Chondrocyte (in vitro differentiated cells): ENCODE measurements around the gene DFFB. TPM values are rescaled to one million over a fixed set of nuclear protein-coding genes. Genes with fewer than 3 reads are reported as not detected.
A peak's percentile ranks its signal among the peaks of the same experiment; 100 is the strongest.

Experiments
- DNase-seq: peaks from one replicate; pipeline ENCODE4 v3.0.0; 2021; ENCODE audit warnings: mixed read lengths, low spot score
- H3K27ac Mint-ChIP-seq: one replicate; pipeline ENCODE4 v1.8.0; 2021; ENCODE audit warnings: mild to moderate bottlenecking, moderate library complexity, mixed read lengths; ENCODE audit not compliant: unreplicated experiment
- H3K27me3 Mint-ChIP-seq: 2 replicates; pipeline ENCODE4 v1.8.0; 2021; ENCODE audit warnings: low read depth, mixed read lengths
- H3K36me3 Mint-ChIP-seq: 2 replicates; pipeline ENCODE4 v1.8.0; 2021; ENCODE audit warnings: low read depth, mixed read lengths
- H3K4me1 Mint-ChIP-seq: 2 replicates; pipeline ENCODE4 v1.8.0; 2021; ENCODE audit warnings: low read depth, mild to moderate bottlenecking, mixed read lengths
- H3K4me3 Mint-ChIP-seq: one replicate; pipeline ENCODE4 v1.8.0; 2021; ENCODE audit warnings: mild to moderate bottlenecking, moderate library complexity, mixed read lengths; ENCODE audit not compliant: unreplicated experiment
- H3K9me3 Mint-ChIP-seq: 2 replicates; pipeline ENCODE4 v1.8.0; 2021; ENCODE audit warnings: low read depth, mixed read lengths
- CTCF ChIP-seq: fragments of 200-600 bp; sonication (generic); IDR thresholded peaks from 2 replicates; pipeline ENCODE4 v1.5.0; 2021; ENCODE audit warnings: antibody characterized with exemption, mild to moderate bottlenecking, moderate library complexity
- total RNA-seq: library from RNA; stranded (reverse); gene quantifications from 3 replicates; pipeline ENCODE4 v1.2.1, GENCODE V29; 2021

DFFB gene
- total RNA-seq, 1 donor from 2014 or later = 8.2 TPM

DNA sequence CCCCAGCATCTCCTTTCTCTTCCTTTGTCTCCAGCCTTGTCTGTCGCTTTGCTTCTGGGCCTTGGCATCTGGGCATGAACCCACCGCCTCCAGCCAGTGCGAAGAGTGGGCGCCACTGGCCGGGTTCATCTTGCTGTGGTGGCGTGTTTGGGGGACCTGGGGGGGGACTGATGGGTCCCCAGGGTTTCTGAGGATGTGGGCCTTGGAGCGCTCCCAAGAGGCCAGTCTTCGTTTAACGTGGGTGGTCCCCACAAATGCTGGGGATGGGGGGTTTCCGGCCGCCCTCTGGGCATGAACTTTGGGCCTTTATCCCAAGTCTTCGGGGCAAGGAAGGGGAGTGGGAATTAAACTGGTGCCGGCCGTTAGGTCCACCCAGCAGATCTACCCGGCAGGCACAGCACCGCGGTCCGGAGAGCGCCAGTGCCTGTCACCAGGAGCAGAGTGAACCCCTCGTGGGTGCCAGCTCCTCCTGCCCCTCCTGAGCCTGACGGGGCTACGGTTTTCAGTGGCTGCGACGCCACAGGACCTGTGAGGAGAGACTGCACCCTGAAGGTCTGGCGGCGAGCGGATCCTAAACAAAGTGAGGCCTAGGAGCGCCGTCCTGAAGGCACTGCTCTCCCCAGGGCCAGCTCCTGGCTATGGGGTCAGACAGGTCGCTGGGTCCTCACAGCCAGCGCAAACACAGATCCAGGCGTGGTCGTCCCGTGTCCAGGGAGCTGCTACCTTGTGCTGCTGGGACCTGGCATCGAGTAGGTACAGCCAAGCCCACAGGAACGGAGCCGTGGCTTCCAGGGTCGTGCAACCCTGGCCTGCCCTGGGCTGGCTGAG is 54.9 kb downstream of the DFFB start:
- no peaks in the 10 kb centered on the region for H3K36me3 Mint-ChIP-seq
- peaks cover 4% of the 10 kb centered on the region for H3K4me1 Mint-ChIP-seq
- no peak overlapping the region for H3K4me3 Mint-ChIP-seq
- TF ChIP-seq CTCF = no peak
- H3K27ac Mint-ChIP-seq = no peak overlapping the region
- peak; percentile 73 for DNase-seq
- peaks cover 16% of the 10 kb centered on the region for H3K27me3 Mint-ChIP-seq
- no peaks in the 10 kb centered on the region for H3K9me3 Mint-ChIP-seq

DNA sequence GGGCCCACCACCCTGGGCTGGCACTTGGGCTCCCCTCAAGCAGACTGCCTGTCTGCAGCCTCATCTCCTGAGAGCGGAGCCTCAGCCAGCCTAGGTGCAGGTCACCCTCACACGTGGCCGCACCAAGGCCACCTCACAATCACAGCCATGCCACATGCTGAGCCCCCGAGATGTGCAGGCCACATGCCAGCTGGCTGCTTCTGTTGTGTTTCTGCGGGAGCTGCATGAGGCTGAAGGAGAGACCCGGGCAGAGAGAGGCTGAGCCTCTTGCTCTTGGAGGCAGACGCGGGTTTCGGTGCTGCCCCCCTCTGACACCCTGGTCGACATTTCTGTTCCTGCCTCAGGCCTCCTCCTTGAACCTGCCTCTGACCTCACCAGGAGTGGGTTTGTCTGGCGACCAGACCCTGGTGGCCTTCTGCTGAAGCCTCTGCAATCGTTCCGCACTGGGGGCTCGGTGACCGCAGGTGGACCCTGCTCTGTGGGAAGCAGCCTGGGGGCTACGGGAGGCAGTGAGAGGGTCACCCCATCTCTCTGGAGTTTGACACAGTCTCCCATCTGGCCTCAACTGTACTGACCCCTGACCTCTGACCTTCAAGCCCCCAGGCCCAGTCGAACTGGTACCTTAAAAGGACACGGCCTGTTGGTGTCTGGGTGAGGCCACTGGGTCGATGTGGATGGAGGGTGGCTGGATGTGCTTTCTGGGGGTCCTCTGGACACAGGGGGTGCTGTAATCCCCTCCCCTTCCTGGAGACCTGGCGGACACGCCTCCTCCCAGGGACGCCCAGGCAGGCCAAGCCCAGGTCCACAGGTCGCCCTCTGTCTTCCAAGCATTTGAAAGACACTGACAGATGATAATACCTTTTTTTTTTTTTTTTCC is 55.8 kb downstream of the DFFB start:
- Mint-ChIP-seq H3K4me1 (peaks cover 4% of the 10 kb centered on the region), H3K27ac (no peak overlapping the region), H3K4me3 (no peak overlapping the region), H3K27me3 (peaks cover 16% of the 10 kb centered on the region), H3K36me3 (no peaks in the 10 kb centered on the region), H3K9me3 (no peaks in the 10 kb centered on the region)
- peak; percentile 77 for DNase-seq
- no peak for TF ChIP-seq CTCF

DNA sequence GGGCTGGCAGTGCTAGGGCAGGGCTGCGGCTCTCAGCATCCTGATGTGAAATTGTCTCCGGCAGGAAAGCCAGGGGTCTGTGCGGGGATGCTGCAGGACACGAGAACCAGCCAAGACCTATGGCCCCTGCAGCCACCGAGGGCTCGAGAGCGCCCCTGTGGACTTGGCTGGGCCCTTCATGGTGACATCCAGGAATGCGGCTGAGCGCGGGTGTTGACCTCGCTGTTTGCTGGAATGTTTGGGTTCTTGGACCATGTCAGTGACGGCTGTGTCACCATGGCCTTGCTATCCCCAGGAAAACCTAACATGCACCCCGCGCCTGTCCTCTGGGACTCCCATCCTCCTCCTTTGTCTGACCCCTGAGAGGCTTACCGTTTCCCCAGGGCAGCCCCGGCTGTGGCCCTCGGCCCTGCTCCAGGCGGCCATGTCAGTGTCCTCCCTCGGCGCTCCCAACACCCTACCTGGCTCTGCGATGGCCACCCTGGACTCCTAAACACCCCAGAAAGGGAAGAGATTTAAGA is 57.1 kb downstream of the DFFB start:
- H3K36me3 Mint-ChIP-seq = no peaks in the 10 kb centered on the region
- H3K4me3 Mint-ChIP-seq = no peak overlapping the region
- peaks cover 4% of the 10 kb centered on the region for H3K4me1 Mint-ChIP-seq
- no peak overlapping the region for H3K27ac Mint-ChIP-seq
- H3K9me3 Mint-ChIP-seq = no peaks in the 10 kb centered on the region
- peaks cover 17% of the 10 kb centered on the region for H3K27me3 Mint-ChIP-seq
- TF ChIP-seq CTCF = no peak
- peak; percentile 78 for DNase-seq

- TF ChIP-seq CTCF = no peak
- peaks cover 17% of the 10 kb centered on the region for H3K27me3 Mint-ChIP-seq
- no peaks in the 10 kb centered on the region for H3K36me3 Mint-ChIP-seq
- DNase-seq = peak; percentile 84
- peaks cover 4% of the 10 kb centered on the region for H3K4me1 Mint-ChIP-seq
- H3K9me3 Mint-ChIP-seq = no peaks in the 10 kb centered on the region
- no peak overlapping the region for H3K4me3 Mint-ChIP-seq
- H3K27ac Mint-ChIP-seq = no peak overlapping the region
Observed at GRCh38 chr1:3914911-3915310, 57.6 kb downstream of the DFFB start.

DNA sequence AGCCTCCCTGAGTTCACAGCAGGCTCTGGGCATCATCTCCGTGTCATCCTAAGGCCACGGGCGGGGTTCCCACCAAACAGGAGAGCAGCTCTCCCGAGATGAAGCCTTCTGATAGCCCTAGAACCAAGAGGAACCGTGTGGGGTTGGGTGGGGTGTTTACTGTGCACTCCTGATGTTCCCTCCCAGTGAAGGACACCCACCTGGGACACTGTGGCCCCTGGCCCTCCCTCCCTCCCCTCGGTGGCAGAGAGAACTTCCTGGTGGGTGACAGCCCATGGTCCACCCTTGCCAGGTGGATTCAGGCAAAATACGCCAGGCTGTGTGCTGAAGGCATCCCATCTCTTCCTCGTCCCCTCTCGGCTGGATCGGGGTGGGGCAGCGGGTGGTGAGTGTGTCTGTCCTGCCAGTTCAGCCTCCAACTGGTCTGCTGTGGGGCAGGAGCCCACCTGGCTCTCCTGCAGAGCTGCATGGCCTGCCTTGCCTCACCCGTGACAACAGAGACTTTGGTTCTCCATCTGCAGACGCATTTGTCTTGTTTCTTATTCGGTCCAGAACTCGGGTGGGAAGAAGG is 58.4 kb downstream of the DFFB start:
- Mint-ChIP-seq H3K9me3 (no peaks in the 10 kb centered on the region), H3K4me3 (no peak overlapping the region), H3K4me1 (peaks cover 4% of the 10 kb centered on the region), H3K36me3 (no peaks in the 10 kb centered on the region), H3K27ac (no peak overlapping the region), H3K27me3 (peaks cover 19% of the 10 kb centered on the region)
- DNase-seq = peak; percentile 67
- TF ChIP-seq CTCF = no peak
